Mucosa of rectum (tissue), 2 donors: Measurements from ENCODE around the gene GREB1.

Experiments used
- H3K27ac ChIP-seq, 2 donors: one replicate each; pipeline ENCODE4 v1.7.0; 2013; ENCODE audit warnings: inconsistent platforms in 2 of 2, low read depth in 2 of 2, low read length in 2 of 2
- H3K27me3 ChIP-seq, 2 donors: one replicate each; pipeline ENCODE4 v1.7.0; 2013; ENCODE audit warnings: low read length in 2 of 2; ENCODE audit not compliant: control insufficient read depth in 2 of 2, insufficient read depth in 2 of 2
- H3K36me3 ChIP-seq, 2 donors: one replicate each; pipeline ENCODE4 v1.7.0; 2013; ENCODE audit warnings: low read length in 2 of 2; ENCODE audit not compliant: control insufficient read depth in 2 of 2, insufficient read depth in 2 of 2
- H3K4me1 ChIP-seq, 2 donors: one replicate each; pipeline ENCODE4 v1.7.0; 2013; ENCODE audit warnings: low read length in 2 of 2, mild to moderate bottlenecking in 1 of 2; ENCODE audit not compliant: control insufficient read depth in 2 of 2, insufficient read depth in 2 of 2
- H3K4me3 ChIP-seq, 2 donors: one replicate each; pipeline ENCODE4 v1.7.0; 2013; ENCODE audit warnings: low read length in 2 of 2
- H3K9ac ChIP-seq, 2 donors: one replicate each; pipeline ENCODE4 v1.7.0; 2013; ENCODE audit warnings: low read length in 2 of 2, low read depth in 1 of 2, mild to moderate bottlenecking in 1 of 2
- H3K9me3 ChIP-seq, 2 donors: one replicate each; pipeline ENCODE4 v1.7.0; 2013; ENCODE audit warnings: low read length in 2 of 2; ENCODE audit not compliant: control insufficient read depth in 2 of 2
- donor health status: healthy.
- donor health status: Normal muscosa, but diverticular disease.

Gene GREB1

GRCh38 chr2:11509657-11510360, 24.0 kb upstream of the GREB1 start:
- Histone ChIP-seq H3K9me3 (no peaks in the 10 kb centered on the region), H3K4me3 (no peak overlapping the region), H3K36me3 (no peaks in the 10 kb centered on the region), H3K4me1 (peaks cover 0 to 3% of the 10 kb centered on the region in 2 donors), H3K27ac (no peak overlapping the region), H3K27me3 (peaks cover 0 to 3% of the 10 kb centered on the region in 2 donors), H3K9ac (no peak overlapping the region)

- Histone ChIP-seq H3K9me3 (no peaks in the 10 kb centered on the region), H3K4me3 (no peak overlapping the region), H3K9ac (no peak overlapping the region), H3K27me3 (peaks cover 0 to 3% of the 10 kb centered on the region in 2 donors), H3K4me1 (peaks cover 0 to 3% of the 10 kb centered on the region in 2 donors), H3K36me3 (no peaks in the 10 kb centered on the region), H3K27ac (no peak overlapping the region)
These were observed 21.4 kb upstream of the GREB1 start for GRCh38 chr2:11512431-11512830.

DNA sequence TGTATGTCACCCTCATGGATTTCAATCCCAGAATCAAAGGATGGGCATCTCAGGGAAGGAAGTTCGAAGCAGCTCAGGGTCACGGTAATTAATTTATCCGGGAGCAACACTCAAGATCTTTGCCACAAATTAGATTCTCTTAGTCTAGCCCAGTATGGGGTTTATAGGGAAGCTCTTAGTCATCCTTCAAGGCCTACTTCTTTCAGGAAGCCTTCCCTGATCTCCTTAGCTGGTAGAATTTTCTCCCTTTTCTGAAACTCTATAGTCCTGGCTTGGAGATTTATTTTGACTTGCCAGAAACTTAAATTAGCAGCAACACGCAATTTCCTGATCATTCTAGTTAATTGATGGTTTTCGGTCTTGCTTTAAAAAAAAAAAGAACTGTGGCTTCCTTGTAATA, 20.5 kb upstream of the GREB1 start:
- Histone ChIP-seq H3K27ac (no peak overlapping the region), H3K36me3 (no peaks in the 10 kb centered on the region), H3K27me3 (peaks cover 0 to 3% of the 10 kb centered on the region in 2 donors), H3K4me1 (no peaks in the 10 kb centered on the region), H3K4me3 (no peak overlapping the region), H3K9ac (no peak overlapping the region), H3K9me3 (no peaks in the 10 kb centered on the region)

GRCh38 chr2:11514081-11514730, 19.6 kb upstream of the GREB1 start:
- no peaks in the 10 kb centered on the region for H3K4me1 ChIP-seq
- H3K36me3 ChIP-seq: no peaks in the 10 kb centered on the region
- no peak overlapping the region for H3K4me3 ChIP-seq
- peaks cover 0 to 3% of the 10 kb centered on the region in 2 donors for H3K27me3 ChIP-seq
- H3K9ac ChIP-seq: no peak overlapping the region
- no peaks in the 10 kb centered on the region for H3K9me3 ChIP-seq
- no peak overlapping the region for H3K27ac ChIP-seq

DNA sequence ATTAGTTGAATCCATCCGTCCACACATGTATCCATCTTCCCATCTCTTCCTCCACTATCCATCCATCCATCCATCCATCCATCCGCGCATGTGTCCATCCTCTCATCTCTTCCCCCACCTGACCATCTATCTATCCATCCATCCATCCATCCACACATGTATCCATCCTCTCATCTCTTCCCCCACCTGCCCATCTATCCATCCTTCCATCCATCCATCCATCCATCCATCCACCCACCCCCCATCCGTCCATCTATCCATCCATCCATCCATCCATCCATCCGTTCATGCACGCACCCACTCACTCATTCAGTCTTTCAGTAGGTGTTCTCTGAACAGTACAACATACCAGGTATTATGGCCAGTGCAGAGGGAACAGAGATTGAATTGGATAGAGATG, 18.9 kb upstream of the GREB1 start:
- no peaks in the 10 kb centered on the region for H3K9me3 ChIP-seq
- no peak overlapping the region for H3K9ac ChIP-seq
- no peaks in the 10 kb centered on the region for H3K36me3 ChIP-seq
- no peaks in the 10 kb centered on the region for H3K4me1 ChIP-seq
- H3K27me3 ChIP-seq: peaks cover 0 to 3% of the 10 kb centered on the region in 2 donors
- H3K4me3 ChIP-seq: no peak overlapping the region
- H3K27ac ChIP-seq: no peak overlapping the region

- Histone ChIP-seq H3K27ac (no peak overlapping the region), H3K9me3 (no peaks in the 10 kb centered on the region), H3K4me1 (no peaks in the 10 kb centered on the region), H3K4me3 (no peak overlapping the region), H3K27me3 (no peaks in the 10 kb centered on the region), H3K9ac (no peak overlapping the region), H3K36me3 (no peaks in the 10 kb centered on the region)
These were observed 18.3 kb upstream of the GREB1 start for GRCh38 chr2:11515490-11515981.

- H3K27ac ChIP-seq: no peak overlapping the region
- no peaks in the 10 kb centered on the region for H3K4me1 ChIP-seq
- H3K27me3 ChIP-seq: no peaks in the 10 kb centered on the region
- no peaks in the 10 kb centered on the region for H3K36me3 ChIP-seq
- no peaks in the 10 kb centered on the region for H3K9me3 ChIP-seq
- H3K9ac ChIP-seq: no peak overlapping the region
- H3K4me3 ChIP-seq: no peak overlapping the region
These were observed 16.7 kb upstream of the GREB1 start for GRCh38 chr2:11516984-11517648.

GRCh38 chr2:11517906-11518305, 15.9 kb upstream of the GREB1 start:
- Histone ChIP-seq H3K36me3 (no peaks in the 10 kb centered on the region), H3K4me3 (no peak overlapping the region), H3K27me3 (no peaks in the 10 kb centered on the region), H3K9me3 (no peaks in the 10 kb centered on the region), H3K9ac (no peak overlapping the region), H3K4me1 (no peaks in the 10 kb centered on the region), H3K27ac (no peak overlapping the region)

DNA sequence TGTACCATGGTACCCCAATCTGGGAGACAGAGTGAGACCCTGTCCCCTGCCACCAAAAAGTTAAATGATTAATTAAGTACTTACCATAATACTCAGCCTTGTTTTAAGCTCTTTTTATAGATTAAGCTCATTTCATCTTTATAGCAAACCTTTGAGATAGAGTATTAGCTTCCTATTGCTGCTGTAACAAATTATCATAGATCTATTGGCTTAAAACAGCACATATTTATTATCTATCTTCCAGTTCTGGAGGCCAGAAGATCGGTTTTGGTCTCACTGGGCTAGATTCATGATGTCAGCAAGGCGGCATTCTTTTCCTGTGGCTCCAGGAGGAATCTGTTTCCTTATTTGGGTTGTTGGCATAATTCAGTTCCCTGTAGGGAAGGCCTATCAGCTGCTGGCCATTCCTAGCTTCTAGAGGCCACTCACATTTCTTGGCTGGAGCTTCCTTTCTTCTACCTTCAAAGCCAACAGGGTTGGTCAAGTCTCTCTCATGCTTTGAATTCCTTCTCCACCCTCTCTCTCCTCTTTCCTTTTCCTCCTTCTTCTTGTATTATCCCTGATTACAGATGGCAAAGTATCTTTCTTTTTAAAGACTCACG, 13.7 kb upstream of the GREB1 start:
- no peak overlapping the region for H3K4me3 ChIP-seq
- H3K9ac ChIP-seq: no peak overlapping the region
- no peaks in the 10 kb centered on the region for H3K4me1 ChIP-seq
- no peaks in the 10 kb centered on the region for H3K36me3 ChIP-seq
- H3K27ac ChIP-seq: no peak overlapping the region
- H3K9me3 ChIP-seq: no peaks in the 10 kb centered on the region
- H3K27me3 ChIP-seq: no peaks in the 10 kb centered on the region

DNA sequence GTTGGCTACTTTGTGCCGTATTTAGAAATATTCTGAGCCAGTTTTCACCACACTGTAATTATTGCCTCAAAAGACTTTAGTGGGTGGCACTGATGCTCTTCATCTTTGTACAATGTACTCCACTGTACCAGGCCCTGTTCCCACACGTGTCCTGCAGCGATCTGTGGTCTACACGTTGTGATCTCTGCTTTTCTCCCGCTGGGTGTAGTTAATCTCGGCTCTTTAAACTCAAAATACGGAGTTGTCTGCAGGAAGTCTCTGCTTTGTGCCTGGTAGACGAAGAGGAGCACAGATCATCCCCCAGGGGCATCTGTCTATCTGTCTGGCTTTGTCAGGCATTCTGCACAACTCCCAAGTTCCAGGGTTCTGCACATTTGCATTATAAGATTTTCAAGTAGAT, 12.1 kb upstream of the GREB1 start:
- H3K27ac ChIP-seq: no peak overlapping the region

More for the DNA sequence above, 12.1 kb upstream of the GREB1 start:
- H3K4me1 ChIP-seq: no peaks in the 10 kb centered on the region
- H3K9me3 ChIP-seq: no peaks in the 10 kb centered on the region
- no peak overlapping the region for H3K9ac ChIP-seq
- no peak overlapping the region for H3K4me3 ChIP-seq
- H3K27me3 ChIP-seq: no peaks in the 10 kb centered on the region
- no peaks in the 10 kb centered on the region for H3K36me3 ChIP-seq
